GM18873 (cell line): Measurements from ENCODE around the gene ATG7.
"Not testable (repeated sequence)": the region's sequence is repeated elsewhere in the genome, so short reads cannot be mapped to it uniquely, and the experiment has no call there.

Source experiments
- ATAC-seq: cut with Tn5 transposase; IDR thresholded peaks from one replicate; pipeline ENCODE4 v1.9.1; 2021; ENCODE audit warnings: mild to moderate bottlenecking, moderate library complexity, moderate number of reproducible peaks; ENCODE audit not compliant: unreplicated experiment, low FRiP score

ATG7 gene

GRCh38 chr3:11558918-11559815 is 287.0 kb downstream of the ATG7 start:
- no peak for ATAC-seq

- no peak for ATAC-seq
These were observed 287.8 kb downstream of the ATG7 start for GRCh38 chr3:11559816-11560633.

- ATAC-seq: no peak
These were observed 288.5 kb downstream of the ATG7 start for GRCh38 chr3:11560746-11561145.

GRCh38 chr3:11562277-11562881 is 290.2 kb downstream of the ATG7 start:
- no peak for ATAC-seq

GRCh38 chr3:11563159-11563864 is 291.1 kb downstream of the ATG7 start:
- no peak for ATAC-seq

GRCh38 chr3:11563865-11564185 is 291.6 kb downstream of the ATG7 start:
- no peak for ATAC-seq

- no peak for ATAC-seq
These were observed 292.4 kb downstream of the ATG7 start for GRCh38 chr3:11564577-11565001.

- ATAC-seq: no peak
These were observed 292.9 kb downstream of the ATG7 start for GRCh38 chr3:11565072-11565471.

GRCh38 chr3:11565492-11565891 is 293.3 kb downstream of the ATG7 start:
- no peak for ATAC-seq

GRCh38 chr3:11565932-11566331 is 293.7 kb downstream of the ATG7 start:
- no peak for ATAC-seq

- no peak for ATAC-seq
These were observed 294.3 kb downstream of the ATG7 start for GRCh38 chr3:11566478-11566877.

GRCh38 chr3:11566916-11567315 is 294.7 kb downstream of the ATG7 start:
- no peak for ATAC-seq

GRCh38 chr3:11567516-11568467 is 295.6 kb downstream of the ATG7 start:
- ATAC-seq: no peak

GRCh38 chr3:11568503-11569155 is 296.4 kb downstream of the ATG7 start:
- no peak for ATAC-seq

GRCh38 chr3:11569156-11569741 is 297.1 kb downstream of the ATG7 start:
- no peak for ATAC-seq

- no peak for ATAC-seq
These were observed 298.1 kb downstream of the ATG7 start for GRCh38 chr3:11570251-11570650.

GRCh38 chr3:11570789-11571495 is 298.7 kb downstream of the ATG7 start:
- no peak for ATAC-seq

- not testable (repeated sequence) for ATAC-seq
These were observed 300.5 kb downstream of the ATG7 start for GRCh38 chr3:11572660-11573059.
